H1 (cell line): Measurements from ENCODE around the gene AGBL4. TPM values are rescaled to one million over a fixed set of nuclear protein-coding genes. Genes with fewer than 3 reads are reported as not detected.
"Not testable (repeated sequence)": the region's sequence is repeated elsewhere in the genome, so short reads cannot be mapped to it uniquely, and the experiment has no call there.

Experiments used
- CTCF ChIA-PET: fragments of 300-600 bp; sonication (Branson Sonifier 250); formaldehyde crosslinking; loops from one replicate; lab custom pipeline; 2021; ENCODE audit not compliant: partially characterized antibody; lab: Charles Lee
- POLR2A ChIA-PET: fragments of 300-600 bp; sonication (Branson Sonifier 250); formaldehyde crosslinking; loops from one replicate; lab custom pipeline; 2021; ENCODE audit warnings: inconsistent platforms; ENCODE audit not compliant: partially characterized antibody; lab: Charles Lee
- DNase-seq, 2 experiments: peaks; one replicate each; pipeline versions ENCODE4 v3.0.0 to v3.0.0-alpha.2; 2010 to 2022; ENCODE audit warnings: low spot score in 2 of 2, low read depth in 1 of 2, mixed read lengths in 1 of 2
- FAIRE-seq: peaks from 2 replicates; lab custom pipeline; 2011; peaks lifted over from hg19 to GRCh38; lab: Jason Lieb, UNC
- H2AFZ ChIP-seq: 2 replicates; pipeline ENCODE4 v1.8.1; 2012; ENCODE audit warnings: low read length, inconsistent platforms
- H2AK5ac ChIP-seq: 2 replicates; pipeline ENCODE4 v1.6.1; 2013; ENCODE audit warnings: low read depth, low read length
- H2BK120ac ChIP-seq: replicated peaks from 2 replicates; pipeline ENCODE3; 2013; ENCODE audit warnings: low read depth, low read length, inconsistent platforms
- H2BK12ac ChIP-seq: 2 replicates; pipeline ENCODE4 v1.6.1; 2013; ENCODE audit warnings: low read depth, low read length
- H2BK15ac ChIP-seq: 2 replicates; pipeline ENCODE4 v1.6.1; 2013; ENCODE audit warnings: low read length
- H2BK20ac ChIP-seq: 2 replicates; pipeline ENCODE4 v1.6.1; 2013; ENCODE audit warnings: low read length
- H2BK5ac ChIP-seq: 2 replicates; pipeline ENCODE4 v1.6.1; 2013; ENCODE audit warnings: low read depth, low read length
- H3K14ac ChIP-seq: 2 replicates; pipeline ENCODE4 v1.6.1; 2013; ENCODE audit warnings: inconsistent platforms; ENCODE audit not compliant: insufficient read length
- H3K18ac ChIP-seq: 2 replicates; pipeline ENCODE4 v1.6.1; 2013; ENCODE audit warnings: low read length; ENCODE audit errors: extremely low read depth
- H3K23ac ChIP-seq: 2 replicates; pipeline ENCODE4 v1.6.1; 2013; ENCODE audit warnings: inconsistent platforms; ENCODE audit not compliant: insufficient read length
- H3K23me2 ChIP-seq: 2 replicates; pipeline ENCODE4 v1.6.1; 2013; ENCODE audit warnings: low read depth, low read length
- H3K27ac ChIP-seq: 2 replicates; pipeline ENCODE4 v1.6.1; 2011; ENCODE audit warnings: low read depth, low read length, inconsistent platforms
- H3K27me3 ChIP-seq, 4 experiments: replicated peaks in 1 of 4; 1 replicate in 1 of 4; 2 replicates in 3 of 4; pipeline versions ENCODE4 v1.6.1 to v1.8.1; 2011 to 2013; ENCODE audit warnings: low read length in 3 of 4, mild to moderate bottlenecking in 3 of 4, inconsistent platforms in 2 of 4, mixed read lengths in 2 of 4, moderate library complexity in 1 of 4; ENCODE audit not compliant: control insufficient read depth in 3 of 4, insufficient read depth in 3 of 4; ENCODE audit errors: extremely low read depth in 1 of 4
- H3K36me3 ChIP-seq, 4 experiments: 2 replicates each; pipeline versions ENCODE4 v1.6.1 to v1.8.1; 2011 to 2013; ENCODE audit warnings: mild to moderate bottlenecking in 4 of 4, low read length in 3 of 4, moderate library complexity in 2 of 4, control low read depth in 1 of 4, inconsistent platforms in 1 of 4; ENCODE audit not compliant: insufficient read depth in 4 of 4, control insufficient read depth in 2 of 4
- H3K4ac ChIP-seq: replicated peaks from 2 replicates; pipeline ENCODE3; 2013; ENCODE audit warnings: low read length, low read depth, mixed read lengths, inconsistent platforms; ENCODE audit not compliant: insufficient read length
- H3K4me1 ChIP-seq, 4 experiments: replicated peaks in 1 of 4; 1 replicate in 1 of 4; 2 replicates in 3 of 4; pipeline versions ENCODE4 v1.6.1 to v1.8.1; 2011 to 2013; ENCODE audit warnings: low read length in 3 of 4, inconsistent platforms in 2 of 4, mixed read lengths in 1 of 4; ENCODE audit not compliant: insufficient read depth in 4 of 4, control insufficient read depth in 3 of 4
- H3K4me2 ChIP-seq, 2 experiments: 2 replicates each; pipeline versions ENCODE4 v1.6.1 to v1.8.1; 2011 to 2013; ENCODE audit warnings: low read depth in 2 of 2, low read length in 2 of 2, control low read depth in 1 of 2, inconsistent platforms in 1 of 2, mild to moderate bottlenecking in 1 of 2; ENCODE audit not compliant: insufficient read depth in 1 of 2
- H3K4me3 ChIP-seq, 4 experiments: fragments of 200-600, 300-600 bp in 1 of 4; sonication (generic), shearing (Covaris generic), sonication (Bioruptor Twin) in 1 of 4; 2 replicates each; pipeline versions ENCODE4 v1.5.1 to v1.8.1; 2011 to 2016; ENCODE audit warnings: low read length in 4 of 4, low read depth in 3 of 4, control low read depth in 2 of 4, inconsistent platforms in 2 of 4, mild to moderate bottlenecking in 2 of 4, mixed read lengths in 1 of 4, moderate library complexity in 1 of 4; ENCODE audit not compliant: insufficient read depth in 2 of 4; ENCODE audit errors: extremely low read depth in 1 of 4
- H3K56ac ChIP-seq: replicated peaks from 2 replicates; pipeline ENCODE3; 2013; ENCODE audit warnings: low read depth, mild to moderate bottlenecking, mixed read lengths, low read length, inconsistent platforms; ENCODE audit not compliant: insufficient read length
- H3K79me1 ChIP-seq: 2 replicates; pipeline ENCODE4 v1.6.1; 2013; ENCODE audit warnings: low read depth, low read length, control low read depth
- H3K79me2 ChIP-seq, 2 experiments: 2 replicates each; pipeline versions ENCODE4 v1.6.1 to v1.8.1; 2012 to 2013; ENCODE audit warnings: low read length in 2 of 2, mild to moderate bottlenecking in 2 of 2, inconsistent platforms in 1 of 2; ENCODE audit not compliant: insufficient read depth in 2 of 2, control insufficient read depth in 1 of 2
- H3K9ac ChIP-seq, 4 experiments: replicated peaks in 1 of 4; 1 replicate in 1 of 4; 2 replicates in 3 of 4; pipeline versions ENCODE4 v1.6.1 to v1.8.1; 2011 to 2013; ENCODE audit warnings: low read depth in 3 of 4, low read length in 3 of 4, control low read depth in 2 of 4, mild to moderate bottlenecking in 2 of 4, moderate library complexity in 2 of 4, inconsistent platforms in 1 of 4; ENCODE audit errors: extremely low read depth in 1 of 4
- H3K9me3 ChIP-seq, 2 experiments: 2 replicates each; pipeline versions ENCODE4 v1.6.1 to v1.8.1; 2012 to 2013; ENCODE audit warnings: mild to moderate bottlenecking in 2 of 2, moderate library complexity in 2 of 2, control low read depth in 1 of 2, inconsistent platforms in 1 of 2, low read depth in 1 of 2, low read length in 1 of 2, mixed read lengths in 1 of 2; ENCODE audit not compliant: insufficient read depth in 2 of 2
- H4K20me1 ChIP-seq, 2 experiments: replicated peaks in 1 of 2; 2 replicates each; pipeline versions ENCODE3 to v1.8.1; 2011 to 2013; ENCODE audit warnings: inconsistent platforms in 2 of 2, low read length in 2 of 2, mild to moderate bottlenecking in 1 of 2; ENCODE audit not compliant: insufficient read depth in 2 of 2, control insufficient read depth in 1 of 2
- H4K5ac ChIP-seq: 2 replicates; pipeline ENCODE4 v1.6.1; 2013; ENCODE audit warnings: low read length, low read depth, mixed read lengths, inconsistent platforms; ENCODE audit not compliant: insufficient read length
- H4K8ac ChIP-seq: 2 replicates; pipeline ENCODE4 v1.8.0; 2013; ENCODE audit warnings: mild to moderate bottlenecking, moderate library complexity, low read length, inconsistent platforms; ENCODE audit not compliant: insufficient read depth; ENCODE audit errors: extremely low read depth
- H4K91ac ChIP-seq: replicated peaks from 2 replicates; pipeline ENCODE3; 2013; ENCODE audit warnings: low read length, mixed read lengths, inconsistent platforms; ENCODE audit not compliant: insufficient read length
- WGBS, 2 experiments: shearing (Covaris generic) in 1 of 2; methylation state at CpG; one replicate each; pipeline versions ENCODE4 v1.1.6 to v1.1.7; 2013 to 2015; ENCODE audit warnings: low lambda C conversion rate in 2 of 2, mixed read lengths in 2 of 2, inconsistent platforms in 1 of 2, low coverage in 1 of 2, missing lambda C conversion rate in 1 of 2; ENCODE audit not compliant: insufficient replicate concordance in 2 of 2, insufficient coverage in 1 of 2, insufficient read length in 1 of 2; ENCODE audit errors: extremely low coverage in 1 of 2, missing lambda C conversion rate in 1 of 2; 5-methylcytosine and 5-hydroxymethylcytosine counted together
- polyA plus RNA-seq, 7 experiments: library from polyadenylated mRNA; depleted of rRNA in 3 of 7; stranded (reverse) in 5 of 7; unstranded in 2 of 7; fragments of >200 nt in 5 of 7; fragments of 200-250 nt in 2 of 7; gene quantifications; 1 replicate in 5 of 7; 2 replicates in 1 of 7; 4 replicates in 1 of 7; pipeline versions ENCODE4 v1.2.1 to v1.2.3, GENCODE V29; 2011 to 2013; ENCODE audit warnings: missing spikeins in 2 of 7, mixed read lengths in 2 of 7
- total RNA-seq: library from RNA; stranded (reverse); fragmentation: NEBNext Ultra II Directional; extraction: Animal tissue kit (Norgen Biotek cat#: 25700); gene quantifications from 2 replicates; pipeline ENCODE4 v1.2.1, GENCODE V29; 2021

Gene AGBL4
- total and polyA plus RNA-seq, 2 of the 8 experiments (the other 6 are each of a cell fraction or from before 2014, with no cell fraction given): 0.41 to 0.45 TPM

- H2BK5ac ChIP-seq, H3K27ac ChIP-seq, H4K91ac ChIP-seq, H3K56ac ChIP-seq, H3K27me3 ChIP-seq, H3K4me1 ChIP-seq, CTCF ChIA-PET, H3K4me3 ChIP-seq, H2AFZ ChIP-seq, H3K14ac ChIP-seq, H2BK120ac ChIP-seq, H2BK12ac ChIP-seq, H2AK5ac ChIP-seq, H3K79me2 ChIP-seq, H3K18ac ChIP-seq, H3K79me1 ChIP-seq, H3K23ac ChIP-seq, POLR2A ChIA-PET, H2BK15ac ChIP-seq, H3K36me3 ChIP-seq, H3K4ac ChIP-seq, H4K8ac ChIP-seq, H3K9ac ChIP-seq, H4K20me1 ChIP-seq, H4K5ac ChIP-seq, H3K23me2 ChIP-seq, FAIRE-seq, H2BK20ac ChIP-seq, DNase-seq, H3K4me2 ChIP-seq: not testable (repeated sequence)
- 89% methylated on average over 10 of the region's 10 CpGs; no CpG with 5 or more reads in 1 of the 2 experiments for WGBS, 2 experiments
- H3K9me3 ChIP-seq: peaks cover 58 to 69% of the 10 kb centered on the region in 2 experiments
Observed at GRCh38 chr1:49002981-49003380, 1020.8 kb downstream of the AGBL4 start.
